ENCODE data around the gene SLC7A6.

GRCh38 chr16:68331879-68332410 lies 67.6 kb downstream of the SLC7A6 start:
- no peak for TF ChIP-seq SRF (IDR thresholded peaks at IDR 0.05; ENCODE audit: low read depth in 2 of 2, low read length in 2 of 2)
- TF ChIP-seq MAX (IDR thresholded peaks at IDR 0.05; ENCODE audit: low read depth, low read length) = no peak
- TF ChIP-seq CTCF (IDR thresholded peaks at IDR 0.05 in 2 of 3, conservative IDR thresholded peaks at IDR 0.05 in 1 of 3; ENCODE audit: control insufficient read depth in 2 of 3, extremely low read depth in 1 of 3, insufficient read depth in 1 of 3, low read depth in 3 of 3, low read length in 3 of 3) = no peak
- no peak for TF ChIP-seq IRF3 (IDR thresholded peaks at IDR 0.05)
- TF ChIP-seq BHLHE40 (IDR thresholded peaks at IDR 0.05; ENCODE audit: borderline replicate concordance in 1 of 2, low read depth in 2 of 2, low read length in 1 of 2) = no peak
- TF ChIP-seq CEBPB (IDR thresholded peaks at IDR 0.05; ENCODE audit: borderline replicate concordance in 1 of 2, low read depth in 2 of 2, low read length in 2 of 2) = no peak
- no peak for TF ChIP-seq CHD2 (IDR thresholded peaks at IDR 0.05; ENCODE audit: borderline replicate concordance, low read depth, low read length)
- no peak for TF ChIP-seq PBX3 (IDR thresholded peaks at IDR 0.05; ENCODE audit: insufficient replicate concordance, low read depth, low read length)

Measured in GM12878 (cell line).